OCI-LY1 (cell line): ENCODE results near the gene DIP2C.

ENCODE experiments used
- H2AFZ ChIP-seq: fragments of 200-600 bp; sonication (generic), shearing (Covaris generic); 2 replicates; pipeline ENCODE4 v1.6.0; 2014; ENCODE audit warnings: antibody characterized with exemption, mild to moderate bottlenecking, low read length
- H3F3A ChIP-seq: fragments of 200-600 bp; sonication (generic), shearing (Covaris generic); 2 replicates; pipeline ENCODE4 v1.6.0; 2014; ENCODE audit warnings: mild to moderate bottlenecking, antibody characterized with exemption, low read length, moderate library complexity; ENCODE audit not compliant: insufficient read depth
- H3K27ac ChIP-seq: fragments of 200-600 bp; sonication (generic); 2 replicates; pipeline ENCODE4 v1.5.1; 2014; ENCODE audit warnings: low read length, mixed run types, mild to moderate bottlenecking, low read depth; ENCODE audit not compliant: poor library complexity, severe bottlenecking
- H3K27me3 ChIP-seq: fragments of 200-600 bp; sonication (generic); 2 replicates; pipeline ENCODE4 v1.6.0; 2014; ENCODE audit warnings: antibody characterized with exemption, mild to moderate bottlenecking, low read length, moderate library complexity; ENCODE audit not compliant: insufficient read depth
- H3K36me3 ChIP-seq: fragments of 200-600 bp; sonication (generic); 2 replicates; pipeline ENCODE4 v1.6.1; 2014; ENCODE audit warnings: mild to moderate bottlenecking, antibody characterized with exemption, low read length, moderate library complexity, mixed read lengths; ENCODE audit not compliant: insufficient read depth
- H3K4me1 ChIP-seq: fragments of 200-600 bp; sonication (generic); 2 replicates; pipeline ENCODE4 v1.5.1; 2014; ENCODE audit warnings: mild to moderate bottlenecking, low read length, moderate library complexity; ENCODE audit not compliant: insufficient read depth, severe bottlenecking
- H3K4me2 ChIP-seq: fragments of 200-600 bp; sonication (generic), shearing (Covaris generic); 2 replicates; pipeline ENCODE4 v1.6.1; 2014; ENCODE audit warnings: low read length
- H3K4me3 ChIP-seq: fragments of 200-600 bp; sonication (generic); 2 replicates; pipeline ENCODE4 v1.5.1; 2014; ENCODE audit warnings: low read length, low read depth, mild to moderate bottlenecking, mixed read lengths; ENCODE audit not compliant: poor library complexity, severe bottlenecking
- H3K79me2 ChIP-seq: fragments of 200-600 bp; shearing (Covaris generic); 2 replicates; pipeline ENCODE4 v1.6.1; 2016; ENCODE audit warnings: mixed run types, low read length, mixed read lengths; ENCODE audit not compliant: insufficient read depth
- H3K9ac ChIP-seq: fragments of 200-600 bp; sonication (generic), shearing (Covaris generic); 2 replicates; pipeline ENCODE4 v1.6.1; 2014; ENCODE audit warnings: mild to moderate bottlenecking, low read length, mixed read lengths
- H3K9me2 ChIP-seq: fragments of 200-600 bp; sonication (generic), shearing (Covaris generic); 2 replicates; pipeline ENCODE4 v1.6.1; 2014; ENCODE audit warnings: low read depth, mild to moderate bottlenecking, low read length, mixed read lengths
- H3K9me3 ChIP-seq: fragments of 200-600 bp; shearing (Covaris generic); 2 replicates; pipeline ENCODE4 v1.6.1; 2014; ENCODE audit warnings: low read length, mixed read lengths
- H4K20me1 ChIP-seq: fragments of 200-600 bp; sonication (generic), shearing (Covaris generic); 2 replicates; pipeline ENCODE4 v1.6.0; 2016; ENCODE audit warnings: mild to moderate bottlenecking, low read length; ENCODE audit not compliant: insufficient read depth
- CTCF ChIP-seq: fragments of 200-600 bp; sonication (generic), shearing (Covaris generic); IDR thresholded peaks from 2 replicates; pipeline ENCODE4 v1.5.1; 2017; ENCODE audit warnings: mild to moderate bottlenecking, antibody characterized with exemption, low read length, moderate library complexity, mixed read lengths
- EZH2 ChIP-seq: fragments of 200-600 bp; sonication (generic), shearing (Covaris generic); IDR thresholded peaks from 2 replicates; pipeline ENCODE4 v1.8.0; 2017; ENCODE audit warnings: borderline replicate concordance, mixed run types, mild to moderate bottlenecking, antibody characterized with exemption, low read length, moderate library complexity, mixed read lengths

The DIP2C gene

GRCh38 chr10:406976-407375, 282.5 kb downstream of the DIP2C start:
- Histone ChIP-seq H2AFZ (no peak overlapping the region), H3K4me3 (no peak overlapping the region), H3K36me3 (peaks cover 80% of the 10 kb centered on the region), H3K9me3 (no peaks in the 10 kb centered on the region), H3K9me2 (no peaks in the 10 kb centered on the region), H3K4me1 (peaks cover 7% of the 10 kb centered on the region), H3F3A (no peaks in the 10 kb centered on the region), H3K9ac (no peak overlapping the region), H3K4me2 (no peak overlapping the region), H3K27me3 (no peaks in the 10 kb centered on the region), H3K79me2 (no peaks in the 10 kb centered on the region), H4K20me1 (no peaks in the 10 kb centered on the region), H3K27ac (no peak overlapping the region)
- TF ChIP-seq CTCF: no peak
- TF ChIP-seq EZH2: no peak

- Histone ChIP-seq H3F3A (no peaks in the 10 kb centered on the region), H2AFZ (no peak overlapping the region), H4K20me1 (no peaks in the 10 kb centered on the region), H3K27ac (no peak overlapping the region), H3K79me2 (no peaks in the 10 kb centered on the region), H3K4me3 (no peak overlapping the region), H3K36me3 (peaks cover 70% of the 10 kb centered on the region), H3K27me3 (no peaks in the 10 kb centered on the region), H3K9ac (no peak overlapping the region), H3K9me2 (no peaks in the 10 kb centered on the region), H3K4me2 (no peak overlapping the region), H3K4me1 (no peaks in the 10 kb centered on the region), H3K9me3 (no peaks in the 10 kb centered on the region)
- TF ChIP-seq CTCF (no peak), EZH2 (no peak)
Measured at GRCh38 chr10:405648-406047, 283.8 kb downstream of the DIP2C start.

- no peaks in the 10 kb centered on the region for H4K20me1 ChIP-seq
- H3K27me3 ChIP-seq: no peaks in the 10 kb centered on the region
- H3K27ac ChIP-seq: no peak overlapping the region
- no peak overlapping the region for H3K4me2 ChIP-seq
- no peaks in the 10 kb centered on the region for H3F3A ChIP-seq
- no peaks in the 10 kb centered on the region for H3K9me3 ChIP-seq
- H3K4me1 ChIP-seq: peaks cover 3% of the 10 kb centered on the region
- no peaks in the 10 kb centered on the region for H3K79me2 ChIP-seq
- H3K4me3 ChIP-seq: no peak overlapping the region
- no peaks in the 10 kb centered on the region for H3K9me2 ChIP-seq
- peaks cover 68% of the 10 kb centered on the region for H3K36me3 ChIP-seq
- TF ChIP-seq EZH2: no peak
- no peak overlapping the region for H2AFZ ChIP-seq
- no peak overlapping the region for H3K9ac ChIP-seq
Measured at GRCh38 chr10:404991-405390, 284.5 kb downstream of the DIP2C start.

GRCh38 chr10:404346-404745, 285.1 kb downstream of the DIP2C start:
- TF ChIP-seq CTCF (no peak), EZH2 (no peak)
- no peaks in the 10 kb centered on the region for H3K9me2 ChIP-seq
- H3K9ac ChIP-seq: no peak overlapping the region
- H3K27me3 ChIP-seq: no peaks in the 10 kb centered on the region
- no peaks in the 10 kb centered on the region for H4K20me1 ChIP-seq
- H3K9me3 ChIP-seq: no peaks in the 10 kb centered on the region
- peaks cover 68% of the 10 kb centered on the region for H3K36me3 ChIP-seq
- H3K4me3 ChIP-seq: no peak overlapping the region
- peaks cover 10% of the 10 kb centered on the region for H3K4me1 ChIP-seq
- H3K27ac ChIP-seq: no peak overlapping the region
- no peaks in the 10 kb centered on the region for H3K79me2 ChIP-seq
- no peak overlapping the region for H2AFZ ChIP-seq
- H3F3A ChIP-seq: no peaks in the 10 kb centered on the region
- H3K4me2 ChIP-seq: no peak overlapping the region
